Stromal cell of bone marrow (primary cell): ENCODE measurements around the gene SORCS2.
A peak's percentile ranks its signal among the peaks of the same experiment; 100 is the strongest.

ENCODE experiments used
- DNase-seq: peaks from one replicate; pipeline ENCODE4 v3.0.0-alpha.2; 2012; ENCODE audit warnings: low read depth

Gene SORCS2

GRCh38 chr4:7356667-7357310 lies 164.5 kb downstream of the SORCS2 start:
- no peak for DNase-seq

GRCh38 chr4:7357323-7357722 lies 165.0 kb downstream of the SORCS2 start:
- no peak for DNase-seq

GRCh38 chr4:7358100-7358735 lies 165.9 kb downstream of the SORCS2 start:
- peak; percentile 84 for DNase-seq

GRCh38 chr4:7359400-7360062 lies 167.2 kb downstream of the SORCS2 start:
- DNase-seq: no peak

- DNase-seq: no peak
Observed at GRCh38 chr4:7360806-7361205, 168.5 kb downstream of the SORCS2 start.

- no peak for DNase-seq
Observed at GRCh38 chr4:7361280-7361895, 169.1 kb downstream of the SORCS2 start.

GRCh38 chr4:7362341-7362740 lies 170.0 kb downstream of the SORCS2 start:
- DNase-seq: no peak

- DNase-seq: no peak
Observed at GRCh38 chr4:7362862-7363430, 170.6 kb downstream of the SORCS2 start.

GRCh38 chr4:7364979-7365378 lies 172.6 kb downstream of the SORCS2 start:
- no peak for DNase-seq

GRCh38 chr4:7365462-7366179 lies 173.3 kb downstream of the SORCS2 start:
- DNase-seq: no peak

- DNase-seq: no peak
Observed at GRCh38 chr4:7366180-7366945, 174.0 kb downstream of the SORCS2 start.

- DNase-seq: no peak
Observed at GRCh38 chr4:7366954-7367353, 174.6 kb downstream of the SORCS2 start.

- no peak for DNase-seq
Observed at GRCh38 chr4:7367406-7367805, 175.1 kb downstream of the SORCS2 start.

GRCh38 chr4:7367864-7368277 lies 175.5 kb downstream of the SORCS2 start:
- no peak for DNase-seq

GRCh38 chr4:7368296-7368695 lies 176.0 kb downstream of the SORCS2 start:
- DNase-seq: no peak

- DNase-seq: no peak
Observed at GRCh38 chr4:7369511-7369910, 177.2 kb downstream of the SORCS2 start.

GRCh38 chr4:7370038-7370437 lies 177.7 kb downstream of the SORCS2 start:
- no peak for DNase-seq

GRCh38 chr4:7371210-7371941 lies 179.0 kb downstream of the SORCS2 start:
- DNase-seq: peak; percentile 20

- no peak for DNase-seq
Observed at GRCh38 chr4:7372673-7373072, 180.3 kb downstream of the SORCS2 start.

- no peak for DNase-seq
Observed at GRCh38 chr4:7374571-7374970, 182.2 kb downstream of the SORCS2 start.
